ENCODE results near the gene UNK.

Gene UNK

GRCh38 chr17:75838410-75838809 lies 53.8 kb downstream of the UNK start:
- Histone ChIP-seq H3K9me2 (replicated peaks; ENCODE audit: control insufficient read depth, low read length) (no peaks in the 10 kb centered on the region), H3K4me3 (ENCODE audit: low read length) (no peak overlapping the region), H3K36me3 (ENCODE audit: control insufficient read depth, low read length) (no peaks in the 10 kb centered on the region), H3F3A (ENCODE audit: control insufficient read depth, insufficient read depth) (no peaks in the 10 kb centered on the region), H3K4me1 (ENCODE audit: control insufficient read depth, low read length) (peaks cover 10% of the 10 kb centered on the region), H4K20me1 (ENCODE audit: control insufficient read depth, insufficient read depth, low read depth, low read length) (no peaks in the 10 kb centered on the region), H3K9me3 (ENCODE audit: control insufficient read depth, insufficient read depth, low read length) (no peaks in the 10 kb centered on the region), H3K4me2 (ENCODE audit: low read length) (no peak overlapping the region), H3K79me2 (ENCODE audit: control insufficient read depth, low read length) (no peaks in the 10 kb centered on the region), H3K27me3 (ENCODE audit: control insufficient read depth, low read length) (no peaks in the 10 kb centered on the region), H3K27ac (ENCODE audit: low read depth, low read length) (no peak overlapping the region)
- no peak for TF ChIP-seq EZH2phosphoT487 (IDR thresholded peaks at IDR 0.05; ENCODE audit: borderline replicate concordance, low read length)
- TF ChIP-seq CTCF (IDR thresholded peaks at IDR 0.05; ENCODE audit: low read depth, low read length, poor library complexity, severe bottlenecking), result no peak

GRCh38 chr17:75839942-75840798 lies 55.6 kb downstream of the UNK start:
- Histone ChIP-seq H3K9me2 (replicated peaks; ENCODE audit: control insufficient read depth, low read length) (no peaks in the 10 kb centered on the region), H4K20me1 (ENCODE audit: control insufficient read depth, insufficient read depth, low read depth, low read length) (no peaks in the 10 kb centered on the region), H3K4me3 (ENCODE audit: low read length) (no peak overlapping the region), H3K4me1 (ENCODE audit: control insufficient read depth, low read length) (peaks cover 22% of the 10 kb centered on the region), H3K27ac (ENCODE audit: low read depth, low read length) (no peak overlapping the region), H3K79me2 (ENCODE audit: control insufficient read depth, low read length) (no peaks in the 10 kb centered on the region), H3F3A (ENCODE audit: control insufficient read depth, insufficient read depth) (no peaks in the 10 kb centered on the region), H3K9me3 (ENCODE audit: control insufficient read depth, insufficient read depth, low read length) (no peaks in the 10 kb centered on the region), H3K36me3 (ENCODE audit: control insufficient read depth, low read length) (no peaks in the 10 kb centered on the region), H3K27me3 (ENCODE audit: control insufficient read depth, low read length) (no peaks in the 10 kb centered on the region), H3K4me2 (ENCODE audit: low read length) (no peak overlapping the region)
- no peak for TF ChIP-seq CTCF (IDR thresholded peaks at IDR 0.05; ENCODE audit: low read depth, low read length, poor library complexity, severe bottlenecking)
- no peak for TF ChIP-seq EZH2phosphoT487 (IDR thresholded peaks at IDR 0.05; ENCODE audit: borderline replicate concordance, low read length)

- Histone ChIP-seq H3K4me3 (ENCODE audit: low read length) (no peak overlapping the region), H3K4me2 (ENCODE audit: low read length) (no peak overlapping the region), H3K79me2 (ENCODE audit: control insufficient read depth, low read length) (no peaks in the 10 kb centered on the region), H3K9me3 (ENCODE audit: control insufficient read depth, insufficient read depth, low read length) (no peaks in the 10 kb centered on the region), H3F3A (ENCODE audit: control insufficient read depth, insufficient read depth) (peaks cover 5% of the 10 kb centered on the region; the same call in 1 of the 2 replicates), H4K20me1 (ENCODE audit: control insufficient read depth, insufficient read depth, low read depth, low read length) (no peaks in the 10 kb centered on the region), H3K4me1 (ENCODE audit: control insufficient read depth, low read length) (peaks cover 28% of the 10 kb centered on the region), H3K9me2 (replicated peaks; ENCODE audit: control insufficient read depth, low read length) (no peaks in the 10 kb centered on the region), H3K36me3 (ENCODE audit: control insufficient read depth, low read length) (peaks cover under 1% of the 10 kb centered on the region; the same call in 1 of the 2 replicates), H3K27ac (ENCODE audit: low read depth, low read length) (no peak overlapping the region), H3K27me3 (ENCODE audit: control insufficient read depth, low read length) (no peaks in the 10 kb centered on the region)
- TF ChIP-seq CTCF (IDR thresholded peaks at IDR 0.05; ENCODE audit: low read depth, low read length, poor library complexity, severe bottlenecking), result no peak
- no peak for TF ChIP-seq EZH2phosphoT487 (IDR thresholded peaks at IDR 0.05; ENCODE audit: borderline replicate concordance, low read length)
Observed at GRCh38 chr17:75840799-75841164, 56.2 kb downstream of the UNK start.

Measured in DOHH2 (cell line).